Measurements from ENCODE around the gene FAH. TPM values are rescaled to one million over a fixed set of nuclear protein-coding genes. Genes with fewer than 3 reads are reported as not detected.

The FAH gene
- total and polyA plus RNA-seq, 9 of the 15 experiments (the other 6 are each of a cell fraction or from before 2014, with no cell fraction given) = 66.8 to 310 (median 103) TPM

DNA sequence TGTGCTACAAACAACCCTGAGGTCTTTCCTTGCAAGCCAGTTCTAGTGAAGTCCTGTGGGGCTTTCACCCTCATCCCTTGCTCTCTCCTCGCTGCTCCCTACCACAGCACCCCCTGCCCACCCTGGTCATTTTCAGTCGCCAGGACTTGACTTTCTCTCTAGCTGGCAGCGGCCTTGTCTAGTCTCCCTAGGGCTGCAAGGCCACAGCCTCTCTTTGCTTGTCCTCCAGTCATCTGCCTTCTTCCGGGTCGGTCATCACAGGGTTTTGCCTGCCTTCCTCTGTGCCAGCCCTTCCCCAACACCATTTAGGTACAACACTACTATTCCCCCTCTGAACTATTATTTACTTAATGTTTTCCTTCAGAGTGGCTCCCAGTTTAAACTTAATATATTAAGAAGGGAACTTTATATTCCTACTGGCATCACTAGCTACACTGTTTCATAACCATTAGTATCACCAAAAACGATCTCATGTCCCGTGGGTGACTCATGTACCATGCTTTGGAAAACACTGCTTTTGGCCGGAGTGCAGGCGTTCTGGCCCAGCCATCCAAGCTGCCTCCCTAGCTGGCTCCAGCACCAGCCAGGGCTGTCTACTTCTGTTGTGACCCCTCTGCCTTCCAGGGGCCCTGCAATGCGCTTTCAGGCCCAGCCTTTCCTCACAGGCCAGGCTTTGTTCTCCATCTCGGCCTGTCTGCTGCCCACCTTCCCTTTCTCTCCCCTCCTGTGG is 21.4 kb downstream of the FAH start (continued):
- TF ChIP-seq POLR2AphosphoS5 (IDR thresholded peaks at IDR 0.05; ENCODE audit: control insufficient read depth, insufficient read depth, low read depth, low read length) (no peak), POLR2AphosphoS2 (IDR thresholded peaks at IDR 0.05; ENCODE audit: low read length) (no peak)

DNA sequence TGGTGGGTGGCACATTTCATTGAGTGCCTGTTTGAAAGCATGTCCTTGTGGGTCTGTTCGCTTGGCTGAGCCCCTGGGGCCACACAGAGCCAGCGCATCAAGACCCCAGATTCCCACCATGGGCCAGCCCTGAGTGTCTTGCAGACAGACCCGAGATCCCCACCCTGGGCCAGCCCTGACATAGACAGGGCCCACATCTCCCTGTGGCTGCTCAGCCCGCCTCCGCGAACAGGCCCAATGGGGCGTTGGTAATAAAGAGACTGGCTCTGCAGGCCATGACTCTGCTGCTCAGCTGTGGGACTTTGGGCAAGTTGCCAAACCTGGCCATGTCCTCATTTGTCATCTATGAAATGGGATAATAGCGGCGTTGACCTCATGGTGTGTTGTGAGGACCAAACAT is 22.6 kb downstream of the FAH start:
- in situ Hi-C loops (cut with MboI) (no loop called here), intact Hi-C loops (cut with micrococcal nuclease) (loop anchor here (10.0 kb wide), 2 partner anchors 411 to 791 kb away; no protein-coding TSS in a partner anchor)
- peaks cover 0 to 3% of the 10 kb centered on the region in 2 experiments; a peak in 1 of 5 replicates for H3K4me1 ChIP-seq (replicated peaks in 1 of 2; ENCODE audit: control insufficient read depth in 2 of 2, insufficient read depth in 2 of 2, low read length in 2 of 2)
- H3K79me2 ChIP-seq (ENCODE audit: control insufficient read depth, insufficient read depth, low read length) = no peaks in the 10 kb centered on the region
- ChIA-PET POLR2A (interaction anchor here (1.0 kb wide), 1 partner anchor 183 kb away, joined by 3 read pairs; no protein-coding TSS in a partner anchor), CTCF (ENCODE audit: low intra/inter-chr PET ratio) (no interaction called here)
- FAIRE-seq = no peak
- no TSS peak for BruUV-seq (replicated peaks)
- H3K27ac ChIP-seq (ENCODE audit: extremely low read depth, low read depth, low read length) = no peak overlapping the region
- WGBS (ENCODE audit: insufficient coverage, low coverage, missing lambda C conversion rate) = 89% methylated on average over 7 of the region's 9 CpGs
- H3K4me2 ChIP-seq (ENCODE audit: insufficient read depth, low read length) = no peak overlapping the region
- peaks cover 88% of the 10 kb centered on the region; the same call in 2 of the 3 replicates for H3K36me3 ChIP-seq (ENCODE audit: control insufficient read depth, insufficient read depth, low read length)
- no peaks in the 10 kb centered on the region for H3K27me3 ChIP-seq (ENCODE audit: control insufficient read depth in 2 of 2, insufficient read depth in 2 of 2, low read length in 2 of 2)
- no peaks in the 10 kb centered on the region for H4K20me1 ChIP-seq (replicated peaks; ENCODE audit: control insufficient read depth, insufficient read depth, low read length)
- TF ChIP-seq AFF4 (CRISPR knock-in tag; IDR thresholded peaks at IDR 0.05) (no peak), NFIC (IDR thresholded peaks at IDR 0.05) (peak; percentile 87)
- no peak for ATAC-seq
- DNase-seq (ENCODE audit: extremely low read depth in 1 of 4, low spot score in 3 of 4) = no peak
- no peak overlapping the region for H3K4me3 ChIP-seq
- H3K9me3 ChIP-seq (replicated peaks; ENCODE audit: control insufficient read depth, insufficient read depth, low read depth, low read length) = no peaks in the 10 kb centered on the region
- H3K9me1 ChIP-seq (ENCODE audit: control insufficient read depth, insufficient read depth, low read length) = no peaks in the 10 kb centered on the region
- no peak overlapping the region for H3K9ac ChIP-seq (ENCODE audit: insufficient read depth in 1 of 2, low read depth in 2 of 2, low read length in 2 of 2)
- H2AFZ ChIP-seq (ENCODE audit: low read depth, low read length) = no peak overlapping the region

Measured in K562 (cell line).